Stimulated activated CD8-positive, alpha-beta memory T cell treated with anti-CD3 and anti-CD28 coated beads, Interleukin-7, amount 100 ng/mL, for 4 hours (primary cell): ENCODE data around the gene GASK1B.

Source experiments
- DNase-seq, 2 donors: peaks; one replicate each; pipeline ENCODE4 v3.0.0-alpha.2; 2020; ENCODE audit warnings: low read depth in 2 of 2

GASK1B gene

GRCh38 chr4:158172261-158173258 lies at the start of gene GASK1B:
GASK1B (minus strand) TSS chr4:158173025; CDS start chr4:158171375, 1,650 bp downstream.
- no peak for DNase-seq

DNA sequence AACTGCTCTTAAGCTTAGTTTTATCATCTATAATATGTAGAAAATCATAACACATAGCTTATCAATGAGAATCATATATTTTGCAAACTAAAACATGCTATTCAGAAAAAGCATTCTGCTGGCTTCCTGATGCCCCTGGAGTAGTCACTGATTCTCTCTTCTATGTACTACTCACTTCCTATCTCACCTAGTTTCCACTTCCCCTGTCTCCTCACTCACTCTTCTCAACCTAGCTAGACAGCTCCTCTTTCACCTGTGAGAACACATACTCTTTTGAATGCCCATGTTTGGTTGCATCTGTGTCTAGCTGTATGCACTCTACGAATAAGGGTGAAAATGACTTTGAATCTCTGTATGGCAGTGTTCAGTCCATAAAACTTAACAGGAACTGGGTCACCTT lies 46.8 kb upstream of the GASK1B start:
- DNase-seq: no peak

DNA sequence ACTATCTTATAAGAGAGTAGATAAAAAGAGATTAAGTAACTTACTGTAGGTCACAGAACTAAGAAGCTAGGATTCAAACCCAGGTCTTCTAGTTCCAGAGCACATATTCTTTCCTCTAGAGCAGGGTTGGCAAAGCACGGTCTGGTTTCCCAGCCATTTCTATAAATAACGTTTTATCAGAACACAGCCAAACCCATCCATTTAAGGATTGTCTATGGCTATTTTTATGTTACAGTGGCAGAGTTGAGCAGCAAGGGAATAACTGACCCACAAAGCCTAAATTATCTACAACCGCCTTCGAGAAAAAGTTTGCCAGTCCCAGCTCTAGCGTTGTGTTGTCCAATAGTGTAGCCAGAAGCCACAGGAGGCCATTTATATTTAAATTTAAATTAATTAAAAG lies 44.9 kb upstream of the GASK1B start:
- DNase-seq: no peak

- DNase-seq: no peak
Measured at GRCh38 chr4:158214856-158215255, 42.0 kb upstream of the GASK1B start.

GRCh38 chr4:158213466-158213865 lies 40.6 kb upstream of the GASK1B start:
- DNase-seq: no peak

- DNase-seq: no peak
Measured at GRCh38 chr4:158211222-158211621, 38.4 kb upstream of the GASK1B start.

DNA sequence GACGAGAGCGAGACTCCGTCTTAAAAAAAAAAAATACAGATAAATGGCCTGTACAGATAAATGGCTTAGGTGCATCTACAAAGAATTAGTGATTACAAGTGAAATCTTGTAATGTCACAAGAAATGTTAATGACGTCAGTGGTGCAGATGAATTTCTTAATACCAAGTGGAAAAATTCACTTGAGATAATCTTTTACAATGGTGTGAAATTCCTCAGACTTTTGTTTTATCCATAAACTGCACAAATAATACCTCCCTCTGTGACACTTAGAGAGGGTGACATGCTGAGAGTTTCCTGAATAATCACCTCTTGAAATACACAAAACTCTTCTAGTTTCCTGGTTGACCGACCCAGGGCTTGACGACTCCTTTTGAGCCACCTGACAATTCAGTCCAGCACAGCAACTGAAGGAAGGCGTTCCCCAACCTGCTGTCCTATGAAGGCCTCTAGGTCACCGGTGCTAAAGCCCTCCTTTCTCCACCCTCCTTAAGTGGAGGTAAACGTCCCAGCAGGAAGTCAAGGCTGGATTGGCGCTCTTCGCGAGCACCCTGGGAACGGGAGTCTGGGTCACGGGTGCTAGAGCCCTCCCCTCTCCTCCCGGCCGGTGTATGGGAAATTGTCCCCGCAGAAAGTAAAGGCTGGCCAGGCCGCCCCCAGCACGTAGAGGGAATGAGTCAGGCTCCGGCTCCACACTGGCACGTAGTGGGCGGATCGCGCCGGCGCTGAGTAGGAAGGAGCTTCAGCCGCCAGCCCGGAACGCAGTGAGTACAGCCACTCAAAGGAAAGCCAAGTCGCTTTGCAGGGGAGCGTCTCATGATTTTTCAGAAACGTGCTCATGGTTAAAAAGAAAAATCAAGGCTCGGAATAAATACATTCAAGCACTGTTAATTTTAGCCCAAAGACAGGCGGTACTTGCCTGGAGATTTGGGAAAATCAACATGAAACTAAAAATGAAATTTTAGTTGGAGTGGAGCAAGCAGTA lies 37.3 kb upstream of the GASK1B start, which contains the start of gene TMEM144:
TMEM144 (plus strand) TSS at position 662 of the 983 bp plus-strand sequence. CDS start 2,182 bp downstream, outside the sequence.
- peak in 1 of 2 donors; percentile 27 for DNase-seq

DNA sequence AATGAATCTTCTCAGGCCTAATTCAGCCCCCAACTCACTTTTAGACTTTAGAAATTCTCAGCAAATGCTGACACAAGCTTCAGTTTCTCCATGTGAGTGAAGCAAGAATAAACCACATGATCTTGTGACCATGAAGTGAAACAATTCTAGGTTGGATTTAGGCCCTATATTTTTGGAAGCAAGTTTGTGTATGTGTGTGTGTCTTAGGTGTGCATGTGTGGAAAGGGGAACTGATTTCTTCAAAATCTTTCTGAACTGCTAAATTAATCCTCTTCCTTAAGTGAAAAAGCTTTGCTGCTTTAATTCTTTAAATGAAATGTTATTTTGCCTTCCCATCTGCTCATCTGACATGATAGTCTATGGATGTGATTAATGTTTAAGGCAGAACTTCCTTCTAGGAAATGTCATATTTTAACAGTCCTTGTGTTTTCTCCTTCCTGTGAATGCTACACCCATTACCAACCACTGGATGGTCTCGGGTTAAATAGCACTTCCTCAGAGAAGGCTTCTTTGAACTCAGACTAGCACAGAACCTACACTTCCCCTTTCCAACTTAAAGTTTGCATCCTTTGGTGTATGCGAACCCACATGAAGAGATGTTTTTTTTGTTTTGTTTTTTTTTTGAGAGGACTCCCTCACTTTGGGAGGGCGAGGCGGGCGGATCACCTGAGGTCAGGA lies 36.3 kb upstream of the GASK1B start:
- DNase-seq: no peak

DNA sequence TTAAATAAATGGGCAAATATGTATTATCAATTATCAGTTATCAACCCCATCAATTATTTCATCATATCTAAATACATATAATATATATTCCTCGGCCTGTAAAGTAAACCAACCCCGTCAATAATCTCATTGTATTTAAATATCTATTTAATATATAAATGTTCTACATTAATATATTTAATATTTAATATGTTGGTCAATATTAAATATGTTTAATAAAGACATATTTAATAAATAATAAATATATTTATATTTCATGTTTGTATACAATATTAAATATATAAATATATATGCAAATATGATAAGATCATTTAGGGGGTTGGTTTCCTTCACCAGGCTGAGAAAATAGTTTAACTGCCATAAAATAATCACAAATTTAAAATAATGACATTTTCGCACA lies 31.1 kb upstream of the GASK1B start:
- DNase-seq: no peak

GRCh38 chr4:158203436-158203835 lies 30.6 kb upstream of the GASK1B start:
- no peak for DNase-seq

- DNase-seq: no peak
Measured at GRCh38 chr4:158202481-158202880, 29.7 kb upstream of the GASK1B start.

- DNase-seq: no peak
Measured at GRCh38 chr4:158201876-158202275, 29.1 kb upstream of the GASK1B start.

GRCh38 chr4:158201322-158201721 lies 28.5 kb upstream of the GASK1B start:
- DNase-seq: no peak

DNA sequence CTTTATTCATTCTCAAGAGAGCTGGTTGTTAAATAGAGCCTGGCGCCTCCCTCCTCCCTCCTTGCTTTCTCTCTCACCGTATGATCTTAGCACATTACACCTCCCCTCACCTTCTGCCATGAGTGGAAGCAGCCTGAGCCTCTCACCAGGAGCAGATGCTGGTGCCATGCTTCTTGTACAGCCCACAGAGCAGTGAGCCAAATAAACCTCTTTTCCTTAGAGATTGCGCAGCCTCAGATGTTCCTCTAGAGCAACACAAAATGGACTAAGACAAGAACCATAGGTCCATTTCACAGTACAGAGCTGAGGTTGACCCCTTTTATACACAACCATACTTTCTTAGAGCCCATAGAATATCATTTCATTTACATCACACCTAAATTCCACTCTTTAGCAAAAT lies 27.4 kb upstream of the GASK1B start:
- DNase-seq: no peak

DNA sequence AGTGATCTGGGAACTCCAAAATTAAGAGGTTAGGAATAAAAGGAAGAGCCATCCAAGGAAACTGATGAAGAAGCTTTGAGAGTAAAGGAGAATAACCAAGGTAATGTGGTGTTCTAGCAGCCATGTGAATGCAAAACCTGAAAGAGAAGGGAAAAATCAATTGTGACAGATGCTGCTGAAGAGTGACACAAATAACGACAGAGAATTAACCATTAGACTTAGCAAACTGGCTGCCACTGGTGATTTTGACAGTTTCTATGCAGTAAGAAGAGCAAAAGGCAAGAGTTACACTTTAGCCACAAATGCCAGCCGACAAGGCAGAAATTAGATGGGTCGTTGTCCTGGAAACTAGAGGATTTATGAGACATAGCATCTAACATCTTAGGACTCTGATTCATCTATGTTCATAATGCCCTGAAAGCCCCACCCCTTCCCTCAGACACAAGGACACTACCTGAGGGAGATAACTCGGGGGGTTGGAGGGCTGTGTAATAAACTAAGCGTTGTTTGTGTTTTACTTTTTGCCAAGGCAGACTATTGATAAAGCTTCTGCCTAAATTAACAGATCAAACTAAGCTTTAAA lies 24.5 kb upstream of the GASK1B start:
- DNase-seq: no peak

GRCh38 chr4:158195297-158195696 lies 22.5 kb upstream of the GASK1B start:
- DNase-seq: no peak

GRCh38 chr4:158193171-158193749 lies 20.4 kb upstream of the GASK1B start:
- no peak for DNase-seq

DNA sequence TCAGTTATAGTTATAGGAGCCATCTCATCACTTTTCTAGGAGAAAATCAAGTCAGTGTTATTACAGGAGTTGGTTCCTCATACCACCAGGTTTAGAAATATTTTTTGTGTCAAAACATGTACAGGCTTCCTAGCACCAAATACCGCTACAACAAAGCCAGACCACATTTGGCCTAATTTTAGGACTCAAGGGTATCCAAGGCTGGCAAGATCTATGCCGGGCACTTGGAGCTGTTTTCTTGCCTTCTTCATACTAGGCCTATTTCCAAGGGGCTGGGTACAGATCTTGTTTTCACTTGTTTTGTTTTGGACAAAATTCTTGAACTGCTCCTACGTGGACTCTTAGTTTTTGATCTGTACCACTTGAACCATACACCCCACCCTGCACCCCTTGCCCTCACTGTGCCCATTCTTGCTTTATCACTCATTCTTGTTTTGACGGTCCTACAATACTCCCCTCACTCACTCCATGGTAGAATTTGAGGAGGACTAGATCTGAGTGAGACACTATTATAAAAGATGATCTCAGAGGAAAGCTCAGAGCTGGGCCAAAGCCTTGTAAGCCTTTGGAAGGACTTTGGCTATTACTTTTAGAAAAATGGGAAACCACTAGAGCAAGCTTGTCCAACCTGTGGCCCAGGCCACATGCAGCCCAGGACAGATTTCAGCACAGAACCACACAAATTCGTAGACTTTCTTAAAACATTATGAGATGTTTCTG lies 19.8 kb upstream of the GASK1B start:
- DNase-seq: no peak

- DNase-seq: no peak
Measured at GRCh38 chr4:158190718-158191117, 17.9 kb upstream of the GASK1B start.

GRCh38 chr4:158189422-158189821 lies 16.6 kb upstream of the GASK1B start:
- DNase-seq: no peak
